Measurements from ENCODE around the gene SCNN1B.
"Not testable (repeated sequence)": the region's sequence is repeated elsewhere in the genome, so short reads cannot be mapped to it uniquely, and the experiment has no call there.

- TF ChIP-seq CTCF (IDR thresholded peaks at IDR 0.05; ENCODE audit: insufficient read depth, low read length, poor library complexity, severe bottlenecking); EZH2phosphoT487 (conservative IDR thresholded peaks at IDR 0.05; ENCODE audit: low read length): not testable (repeated sequence)
Observed at GRCh38 chr16:23389936-23390335, 87.8 kb downstream of the SCNN1B start.
